Gastrocnemius medialis (tissue), 4 donors: Measurements from ENCODE around the gene PBX4.

ENCODE experiments used
- CTCF ChIP-seq, 5 experiments: fragments of 450-650 bp in 3 of 5; fragments of 200-600 bp in 2 of 5; sonication (generic) in 2 of 5; IDR thresholded peaks in 4 of 5; conservative IDR thresholded peaks in 1 of 5; 1 replicate in 4 of 5; 2 replicates in 1 of 5; pipeline ENCODE4 v1.5.1; 2016 to 2019; ENCODE audit warnings: antibody characterized with exemption in 5 of 5, mild to moderate bottlenecking in 3 of 5, moderate library complexity in 3 of 5
- POLR2A ChIP-seq, 2 donors: fragments of 450-650 bp; IDR thresholded peaks; one replicate each; pipeline ENCODE4 v1.6.1; 2017; ENCODE audit warnings: antibody characterized with exemption in 2 of 2, mild to moderate bottlenecking in 2 of 2, moderate library complexity in 2 of 2

GRCh38 chr19:19529783-19530422, 88.6 kb downstream of the PBX4 start:
- TF ChIP-seq CTCF (IDR thresholded peaks at IDR 0.05 in 4 of 5, conservative IDR thresholded peaks at IDR 0.05 in 1 of 5) (no peak), POLR2A (IDR thresholded peaks at IDR 0.05) (no peak)
